Liver (tissue), 9 donors: ENCODE results near the gene IER2. TPM values are rescaled to one million over a fixed set of nuclear protein-coding genes. Genes with fewer than 3 reads are reported as not detected.

Source experiments
- DNase-seq: peaks from one replicate; pipeline ENCODE4 v3.0.0-alpha.2; 2017; ENCODE audit warnings: low spot score
- H3K27ac ChIP-seq, 2 donors: one replicate each; pipeline ENCODE4 v1.7.0; 2013; ENCODE audit warnings: inconsistent platforms in 2 of 2, low read length in 2 of 2, control low read depth in 1 of 2, low read depth in 1 of 2, mild to moderate bottlenecking in 1 of 2
- H3K27me3 ChIP-seq, 4 donors: one replicate each; pipeline versions ENCODE4 v1.6.1 to v1.7.0; 2013; ENCODE audit warnings: low read length in 3 of 4, inconsistent platforms in 1 of 4, mild to moderate bottlenecking in 1 of 4, moderate library complexity in 1 of 4; ENCODE audit not compliant: control insufficient read depth in 4 of 4, insufficient read depth in 4 of 4
- H3K36me3 ChIP-seq, 4 donors: one replicate each; pipeline versions ENCODE4 v1.6.1 to v1.7.0; 2013; ENCODE audit warnings: low read length in 3 of 4, mild to moderate bottlenecking in 3 of 4, low read depth in 1 of 4, moderate library complexity in 1 of 4; ENCODE audit not compliant: control insufficient read depth in 4 of 4, insufficient read depth in 3 of 4
- H3K4me1 ChIP-seq, 4 donors: one replicate each; pipeline versions ENCODE4 v1.6.1 to v1.7.0; 2013; ENCODE audit warnings: low read length in 3 of 4, mild to moderate bottlenecking in 3 of 4, moderate library complexity in 1 of 4; ENCODE audit not compliant: control insufficient read depth in 4 of 4, insufficient read depth in 4 of 4
- H3K4me3 ChIP-seq, 3 donors: one replicate each; pipeline versions ENCODE4 v1.6.1 to v1.7.0; 2013; ENCODE audit warnings: low read length in 3 of 3, control low read depth in 1 of 3, low read depth in 1 of 3, mild to moderate bottlenecking in 1 of 3
- H3K9ac ChIP-seq, 2 donors: one replicate each; pipeline ENCODE4 v1.7.0; 2013; ENCODE audit warnings: low read length in 2 of 2, mild to moderate bottlenecking in 2 of 2, moderate library complexity in 2 of 2, control low read depth in 1 of 2, low read depth in 1 of 2
- H3K9me3 ChIP-seq, 4 donors: one replicate each; pipeline versions ENCODE4 v1.6.1 to v1.7.0; 2013; ENCODE audit warnings: low read length in 3 of 4; ENCODE audit not compliant: control insufficient read depth in 4 of 4
- EGR1 ChIP-seq, 2 donors: IDR thresholded peaks; 2 replicates each; pipeline ENCODE4 v1.6.1; 2016 to 2018; ENCODE audit warnings: antibody characterized with exemption in 2 of 2, low read depth in 2 of 2
- FOXA1 ChIP-seq: IDR thresholded peaks from 2 replicates; pipeline ENCODE4 v1.6.1; 2016; ENCODE audit warnings: antibody characterized with exemption
- FOXA2 ChIP-seq: IDR thresholded peaks from 2 replicates; pipeline ENCODE4 v1.6.1; 2016; ENCODE audit warnings: antibody characterized with exemption
- GABPA ChIP-seq, 2 donors: IDR thresholded peaks in 1 of 2; conservative IDR thresholded peaks in 1 of 2; 2 replicates each; pipeline ENCODE4 v1.6.1; 2016; ENCODE audit warnings: antibody characterized with exemption in 2 of 2, mild to moderate bottlenecking in 1 of 2, moderate library complexity in 1 of 2
- HNF4A ChIP-seq, 2 donors: conservative IDR thresholded peaks; 2 replicates each; pipeline ENCODE4 v1.6.1; 2016; ENCODE audit warnings: antibody characterized with exemption in 2 of 2, mild to moderate bottlenecking in 2 of 2
- HNF4G ChIP-seq: IDR thresholded peaks from 2 replicates; pipeline ENCODE4 v1.6.1; 2016; ENCODE audit warnings: antibody characterized with exemption
- JUND ChIP-seq, 2 donors: IDR thresholded peaks; 2 replicates each; pipeline ENCODE4 v1.6.1; 2016; ENCODE audit warnings: antibody characterized with exemption in 2 of 2
- MAX ChIP-seq: IDR thresholded peaks from 2 replicates; pipeline ENCODE4 v1.6.1; 2016; ENCODE audit warnings: antibody characterized with exemption
- NR2F2 ChIP-seq: IDR thresholded peaks from 2 replicates; pipeline ENCODE4 v1.6.1; 2016; ENCODE audit warnings: antibody characterized with exemption
- RAD21 ChIP-seq, 2 donors: IDR thresholded peaks; 2 replicates each; pipeline ENCODE4 v1.6.1; 2016; ENCODE audit warnings: antibody characterized with exemption in 2 of 2, mild to moderate bottlenecking in 2 of 2
- REST ChIP-seq: IDR thresholded peaks from 2 replicates; pipeline ENCODE4 v1.6.1; 2016; ENCODE audit warnings: antibody characterized with exemption, mild to moderate bottlenecking
- RXRA ChIP-seq, 2 donors: IDR thresholded peaks; 2 replicates each; pipeline ENCODE4 v1.6.1; 2017 to 2018; ENCODE audit warnings: antibody characterized with exemption in 2 of 2, mild to moderate bottlenecking in 1 of 2
- SP1 ChIP-seq: IDR thresholded peaks from 2 replicates; pipeline ENCODE4 v1.6.1; 2018; ENCODE audit warnings: antibody characterized with exemption, mild to moderate bottlenecking
- TAF1 ChIP-seq: conservative IDR thresholded peaks from 2 replicates; pipeline ENCODE4 v1.6.1; 2016; ENCODE audit warnings: antibody characterized with exemption, mild to moderate bottlenecking
- YY1 ChIP-seq: IDR thresholded peaks from 2 replicates; pipeline ENCODE4 v1.6.1; 2016; ENCODE audit warnings: antibody characterized with exemption, mild to moderate bottlenecking
- whole genome bisulfite sequencing: extraction: QIAGEN DNeasy Blood & Tissue Kit; methylation state at CpG from one replicate; pipeline ENCODE4 v1.1.7; 2013; 5-methylcytosine and 5-hydroxymethylcytosine counted together
- polyA plus RNA-seq, 2 donors: library from polyadenylated mRNA; stranded (reverse) in 1 of 2; unstranded in 1 of 2; fragments of 200-250 nt in 1 of 2; fragments of >200 nt in 1 of 2; fragmentation: Nextera tagmentation in 1 of 2; extraction: Ambion mirVana in 1 of 2; gene quantifications; one replicate each; pipeline versions ENCODE4 v1.2.1 to v1.2.3, GENCODE V29; 2013 to 2015
- total RNA-seq, 2 donors: library from RNA; depleted of rRNA; stranded (reverse); fragments of >200 nt; gene quantifications; one replicate each; pipeline ENCODE4 v1.2.3, GENCODE V29; 2014
- TF ChIP-seq, protein P1 (sequence below): fragments of 150-350 bp; IDR thresholded peaks from 2 replicates; pipeline ENCODE4 v1.5.1; 2017; ENCODE audit warnings: improper control_type of control experiment, low read depth, low read length; ENCODE audit not compliant: missing input control
- TF ChIP-seq, protein P2 (sequence below): IDR thresholded peaks from 2 replicates; pipeline ENCODE4 v1.6.1; 2016; ENCODE audit warnings: antibody characterized with exemption
- TF ChIP-seq, protein P3 (sequence below): IDR thresholded peaks from 2 replicates; pipeline ENCODE4 v1.6.1; 2016; ENCODE audit warnings: antibody characterized with exemption
- donor health status: healthy.
- donor health status: healthy.
- donor health status: healthy.
- donor health status: healthy.
- donor health status: healthy.

IER2 gene
- total and polyA plus RNA-seq, 4 donors, result 11.4 to 38.9 (median 21.9) TPM

DNA sequence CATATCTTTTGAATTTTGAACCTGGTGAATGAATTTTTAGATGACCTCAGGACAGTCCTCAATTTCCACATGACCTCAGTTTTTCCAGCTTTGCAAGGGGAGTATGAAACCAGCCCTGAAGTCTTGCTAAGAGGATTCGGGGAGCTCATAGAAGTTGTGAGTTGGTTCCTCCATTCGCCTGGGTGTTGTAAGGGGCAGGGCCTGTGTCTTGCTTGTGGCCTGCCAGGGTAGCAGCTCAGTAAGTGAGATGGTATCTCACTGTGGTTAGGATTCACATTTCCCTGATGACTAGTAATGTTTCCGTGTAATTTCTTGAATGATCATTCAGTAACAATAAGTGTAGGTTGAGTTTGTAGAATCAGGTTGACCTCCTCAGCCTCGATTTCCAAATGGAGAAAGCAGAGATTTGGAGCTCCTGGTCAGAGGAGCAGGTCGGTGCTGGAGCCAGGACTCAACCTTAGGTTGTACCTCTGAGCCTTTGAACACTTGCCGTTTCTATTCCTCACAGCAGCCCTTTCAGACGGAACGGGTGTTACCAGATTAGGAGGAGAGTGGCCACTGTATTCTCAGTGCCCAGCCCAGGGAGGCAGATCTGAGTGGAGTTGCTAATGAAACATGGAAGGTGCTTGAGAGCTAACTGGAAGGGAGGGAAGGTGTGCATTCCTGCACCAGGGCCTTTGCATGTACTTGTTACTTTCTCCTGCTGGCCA lies 17.6 kb upstream of the IER2 start:
- H3K4me1 ChIP-seq, result peaks cover 5 to 16% (median 11%) of the 10 kb centered on the region in 4 donors
- no peaks in the 10 kb centered on the region for H3K9me3 ChIP-seq
- TF ChIP-seq MAX (no peak), JUND (IDR thresholded peaks at IDR 0.05) (no peak), NR2F2 (no peak), SP1 (no peak), YY1 (no peak), FOXA2 (no peak), HNF4A (conservative IDR thresholded peaks at IDR 0.05) (no peak), FOXA1 (no peak), TAF1 (no peak), HNF4G (no peak), REST (no peak), GABPA (IDR thresholded peaks at IDR 0.05 in 1 of 2, conservative IDR thresholded peaks at IDR 0.05 in 1 of 2) (no peak), RAD21 (IDR thresholded peaks at IDR 0.05) (no peak), EGR1 (IDR thresholded peaks at IDR 0.05; ENCODE audit: low read depth in 2 of 2) (no peak), RXRA (IDR thresholded peaks at IDR 0.05) (no peak)
- TF ChIP-seq, protein P1, sequence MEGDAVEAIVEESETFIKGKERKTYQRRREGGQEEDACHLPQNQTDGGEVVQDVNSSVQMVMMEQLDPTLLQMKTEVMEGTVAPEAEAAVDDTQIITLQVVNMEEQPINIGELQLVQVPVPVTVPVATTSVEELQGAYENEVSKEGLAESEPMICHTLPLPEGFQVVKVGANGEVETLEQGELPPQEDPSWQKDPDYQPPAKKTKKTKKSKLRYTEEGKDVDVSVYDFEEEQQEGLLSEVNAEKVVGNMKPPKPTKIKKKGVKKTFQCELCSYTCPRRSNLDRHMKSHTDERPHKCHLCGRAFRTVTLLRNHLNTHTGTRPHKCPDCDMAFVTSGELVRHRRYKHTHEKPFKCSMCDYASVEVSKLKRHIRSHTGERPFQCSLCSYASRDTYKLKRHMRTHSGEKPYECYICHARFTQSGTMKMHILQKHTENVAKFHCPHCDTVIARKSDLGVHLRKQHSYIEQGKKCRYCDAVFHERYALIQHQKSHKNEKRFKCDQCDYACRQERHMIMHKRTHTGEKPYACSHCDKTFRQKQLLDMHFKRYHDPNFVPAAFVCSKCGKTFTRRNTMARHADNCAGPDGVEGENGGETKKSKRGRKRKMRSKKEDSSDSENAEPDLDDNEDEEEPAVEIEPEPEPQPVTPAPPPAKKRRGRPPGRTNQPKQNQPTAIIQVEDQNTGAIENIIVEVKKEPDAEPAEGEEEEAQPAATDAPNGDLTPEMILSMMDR, result no peak
- TF ChIP-seq, protein P2, sequence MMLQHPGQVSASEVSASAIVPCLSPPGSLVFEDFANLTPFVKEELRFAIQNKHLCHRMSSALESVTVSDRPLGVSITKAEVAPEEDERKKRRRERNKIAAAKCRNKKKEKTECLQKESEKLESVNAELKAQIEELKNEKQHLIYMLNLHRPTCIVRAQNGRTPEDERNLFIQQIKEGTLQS, result no peak
- TF ChIP-seq, protein P3, sequence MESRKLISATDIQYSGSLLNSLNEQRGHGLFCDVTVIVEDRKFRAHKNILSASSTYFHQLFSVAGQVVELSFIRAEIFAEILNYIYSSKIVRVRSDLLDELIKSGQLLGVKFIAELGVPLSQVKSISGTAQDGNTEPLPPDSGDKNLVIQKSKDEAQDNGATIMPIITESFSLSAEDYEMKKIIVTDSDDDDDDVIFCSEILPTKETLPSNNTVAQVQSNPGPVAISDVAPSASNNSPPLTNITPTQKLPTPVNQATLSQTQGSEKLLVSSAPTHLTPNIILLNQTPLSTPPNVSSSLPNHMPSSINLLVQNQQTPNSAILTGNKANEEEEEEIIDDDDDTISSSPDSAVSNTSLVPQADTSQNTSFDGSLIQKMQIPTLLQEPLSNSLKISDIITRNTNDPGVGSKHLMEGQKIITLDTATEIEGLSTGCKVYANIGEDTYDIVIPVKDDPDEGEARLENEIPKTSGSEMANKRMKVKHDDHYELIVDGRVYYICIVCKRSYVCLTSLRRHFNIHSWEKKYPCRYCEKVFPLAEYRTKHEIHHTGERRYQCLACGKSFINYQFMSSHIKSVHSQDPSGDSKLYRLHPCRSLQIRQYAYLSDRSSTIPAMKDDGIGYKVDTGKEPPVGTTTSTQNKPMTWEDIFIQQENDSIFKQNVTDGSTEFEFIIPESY, result no peak
- WGBS, result 89% methylated on average over 8 of the region's 8 CpGs
- H3K9ac ChIP-seq, result no peak overlapping the region
- no peak overlapping the region for H3K27ac ChIP-seq
- no peak for DNase-seq
- no peak overlapping the region for H3K4me3 ChIP-seq
- no peaks in the 10 kb centered on the region for H3K27me3 ChIP-seq
- peaks cover 7 to 28% (median 10%) of the 10 kb centered on the region in 4 donors for H3K36me3 ChIP-seq
